GM23248 (cell line): Measurements from ENCODE around the gene KLF7. TPM values are rescaled to one million over a fixed set of nuclear protein-coding genes. Genes with fewer than 3 reads are reported as not detected.

Source experiments
- DNase-seq: peaks from one replicate; pipeline ENCODE4 v3.0.0-alpha.2; 2015
- H2AFZ ChIP-seq: fragments of 200-600 bp; sonication (generic); 2 replicates; pipeline ENCODE4 v1.6.1; 2016; ENCODE audit warnings: antibody characterized with exemption
- H3F3A ChIP-seq: fragments of 200-600 bp; sonication (generic); 2 replicates; pipeline ENCODE4 v1.6.1; 2016; ENCODE audit warnings: mild to moderate bottlenecking, antibody characterized with exemption, mixed run types; ENCODE audit not compliant: insufficient read depth
- H3K27ac ChIP-seq: fragments of 200-600 bp; sonication (generic); 2 replicates; pipeline ENCODE4 v1.5.1; 2016; ENCODE audit warnings: mild to moderate bottlenecking
- H3K27me3 ChIP-seq: fragments of 200-600 bp; sonication (generic); replicated peaks from 2 replicates; pipeline ENCODE4 v1.6.1; 2016; ENCODE audit warnings: mild to moderate bottlenecking; ENCODE audit not compliant: insufficient read depth
- H3K36me3 ChIP-seq: fragments of 200-600 bp; sonication (generic); 2 replicates; pipeline ENCODE4 v1.6.1; 2016; ENCODE audit warnings: low read depth, mild to moderate bottlenecking
- H3K4me1 ChIP-seq: fragments of 200-600 bp; sonication (generic); 2 replicates; pipeline ENCODE4 v1.6.1; 2016; ENCODE audit warnings: mild to moderate bottlenecking; ENCODE audit not compliant: insufficient read depth
- H3K4me2 ChIP-seq: fragments of 200-600 bp; sonication (generic); one replicate; pipeline ENCODE4 v1.6.1; 2016; ENCODE audit warnings: mild to moderate bottlenecking; ENCODE audit not compliant: unreplicated experiment
- H3K4me3 ChIP-seq: fragments of 200-600 bp; sonication (generic); 2 replicates; pipeline ENCODE4 v1.5.1; 2016; ENCODE audit warnings: mild to moderate bottlenecking
- H3K79me2 ChIP-seq: fragments of 200-600 bp; sonication (generic); 2 replicates; pipeline ENCODE4 v1.6.1; 2016; ENCODE audit warnings: mild to moderate bottlenecking; ENCODE audit not compliant: insufficient read depth
- H3K9ac ChIP-seq: fragments of 200-600 bp; sonication (generic); 2 replicates; pipeline ENCODE4 v1.6.1; 2016; ENCODE audit warnings: mild to moderate bottlenecking
- H3K9me2 ChIP-seq: fragments of 200-600 bp; sonication (generic); 2 replicates; pipeline ENCODE4 v1.6.1; 2016; ENCODE audit warnings: mixed run types, mild to moderate bottlenecking, moderate library complexity; ENCODE audit not compliant: insufficient read depth
- H3K9me3 ChIP-seq: fragments of 200-600 bp; sonication (generic); one replicate; pipeline ENCODE4 v1.6.1; 2017; ENCODE audit warnings: low read depth
- H4K20me1 ChIP-seq: fragments of 200-600 bp; sonication (generic); 2 replicates; pipeline ENCODE4 v1.6.0; 2016; ENCODE audit not compliant: insufficient read depth
- EZH2 ChIP-seq: fragments of 200-600 bp; sonication (generic); IDR thresholded peaks from 2 replicates; pipeline ENCODE4 v1.6.1; 2018; ENCODE audit warnings: antibody characterized with exemption, mild to moderate bottlenecking; ENCODE audit not compliant: insufficient read depth, poor library complexity, severe bottlenecking
- EZH2phosphoT487 ChIP-seq: fragments of 200-600 bp; sonication (generic); IDR thresholded peaks from 2 replicates; pipeline ENCODE4 v1.6.1; 2018; ENCODE audit warnings: antibody characterized with exemption, moderate library complexity, mild to moderate bottlenecking, low read depth; ENCODE audit not compliant: insufficient read depth
- WGBS, 2 experiments: methylation state at CpG; one replicate each; pipeline ENCODE4 v1.1.6; 2015 to 2017; ENCODE audit warnings: low lambda C conversion rate in 2 of 2, low coverage in 1 of 2; ENCODE audit errors: missing lambda C conversion rate in 2 of 2; 5-methylcytosine and 5-hydroxymethylcytosine counted together
- in situ Hi-C: fragments of 300-500 bp; cut with MboI; formaldehyde crosslinking; loops from 2 replicates; pipeline ENCODE4 v1.15.0; 2020
- polyA plus RNA-seq: library from polyadenylated mRNA; unstranded; fragments of >200 nt; fragmentation: Nextera tagmentation; extraction: Ambion mirVana; gene quantifications from 2 replicates; pipeline ENCODE4 v1.2.1, GENCODE V29; 2016
- total RNA-seq: library from RNA; depleted of rRNA; stranded (reverse); fragments of >200 nt; shearing (Covaris generic); gene quantifications from 2 replicates; pipeline ENCODE4 v1.2.3, GENCODE V29; 2014

The KLF7 gene
- total and polyA plus RNA-seq, 2 experiments from 2014 or later, result 22.5 to 39.4 TPM

- in situ Hi-C loops, result no loop called here
- H3K4me3 ChIP-seq, result no peak overlapping the region
- TF ChIP-seq EZH2 (no peak), EZH2phosphoT487 (no peak)
- H3K4me1 ChIP-seq, result no peaks in the 10 kb centered on the region
- H3K27me3 ChIP-seq, result no peaks in the 10 kb centered on the region
- no peak overlapping the region for H2AFZ ChIP-seq
- no peak overlapping the region for H3K27ac ChIP-seq
- 79 to 80% methylated on average over 5 of the region's 5 CpGs for WGBS, 2 experiments
- H3K4me2 ChIP-seq, result no peak overlapping the region
- no peak for DNase-seq
- H3K36me3 ChIP-seq, result peaks cover 71% of the 10 kb centered on the region
- peaks cover 100% of the 10 kb centered on the region for H3K79me2 ChIP-seq
- H3K9me3 ChIP-seq, result no peaks in the 10 kb centered on the region
- H3K9ac ChIP-seq, result no peak overlapping the region
- H3K9me2 ChIP-seq, result no peaks in the 10 kb centered on the region
- 0 out of 2 replicates have a peak, but pooled peaks cover 8% of the 10 kb centered on the region for H4K20me1 ChIP-seq
- H3F3A ChIP-seq, result peaks cover 53% of the 10 kb centered on the region
Measured at GRCh38 chr2:207107131-207107530, 58.6 kb downstream of the KLF7 start.

- Histone ChIP-seq H3K27me3 (no peaks in the 10 kb centered on the region), H4K20me1 (no peaks in the 10 kb centered on the region), H3K4me1 (no peaks in the 10 kb centered on the region), H3K9ac (no peak overlapping the region), H3K9me2 (no peaks in the 10 kb centered on the region), H3K9me3 (no peaks in the 10 kb centered on the region), H3K27ac (no peak overlapping the region), H3K4me2 (no peak overlapping the region), H3K36me3 (peaks cover 53% of the 10 kb centered on the region), H2AFZ (no peak overlapping the region), H3K4me3 (no peak overlapping the region), H3K79me2 (peaks cover 100% of the 10 kb centered on the region), H3F3A (peaks cover 33% of the 10 kb centered on the region)
- no peak for TF ChIP-seq EZH2
- TF ChIP-seq EZH2phosphoT487, result no peak
- in situ Hi-C loops, result no loop called here
- DNase-seq, result peak; percentile 41
- WGBS, 2 experiments, result 100% methylated on average over 2 of the region's 2 CpGs
Measured at GRCh38 chr2:207103132-207103531, 62.6 kb downstream of the KLF7 start.

- Histone ChIP-seq H3K36me3 (peaks cover 42% of the 10 kb centered on the region), H3K9me2 (no peaks in the 10 kb centered on the region), H3K4me1 (no peaks in the 10 kb centered on the region), H3F3A (peaks cover 27% of the 10 kb centered on the region), H3K27me3 (no peaks in the 10 kb centered on the region), H3K9ac (no peak overlapping the region), H3K9me3 (no peaks in the 10 kb centered on the region), H3K27ac (no peak overlapping the region), H3K79me2 (peaks cover 100% of the 10 kb centered on the region), H2AFZ (no peak overlapping the region), H4K20me1 (no peaks in the 10 kb centered on the region), H3K4me3 (no peak overlapping the region), H3K4me2 (no peak overlapping the region)
- TF ChIP-seq EZH2 (no peak), EZH2phosphoT487 (no peak)
- in situ Hi-C loops, result no loop called here
- WGBS, 2 experiments, result 100% methylated on average over 1 of the region's 1 CpG; no CpG with 5 or more reads in 1 of the 2 experiments
- DNase-seq, result no peak
Measured at GRCh38 chr2:207101984-207102383, 63.8 kb downstream of the KLF7 start.

- H3K27ac ChIP-seq, result no peak overlapping the region; the same call in 1 of the 2 replicates
- no peaks in the 10 kb centered on the region for H3K27me3 ChIP-seq
- no peak overlapping the region for H3K4me3 ChIP-seq
- H3K4me2 ChIP-seq, result no peak overlapping the region
- 68% methylated on average over 4 of the region's 4 CpGs for WGBS, 2 experiments
- no peaks in the 10 kb centered on the region for H3K9me3 ChIP-seq
- in situ Hi-C loops, result no loop called here
- peaks cover 6% of the 10 kb centered on the region for H3K36me3 ChIP-seq
- no peak overlapping the region for H3K9ac ChIP-seq
- H3K9me2 ChIP-seq, result no peaks in the 10 kb centered on the region
- no peaks in the 10 kb centered on the region for H4K20me1 ChIP-seq
- no peaks in the 10 kb centered on the region for H3K4me1 ChIP-seq
- TF ChIP-seq EZH2phosphoT487 (no peak), EZH2 (no peak)
- peaks cover 100% of the 10 kb centered on the region for H3K79me2 ChIP-seq
- H3F3A ChIP-seq, result peaks cover 11% of the 10 kb centered on the region; the same call in 1 of the 2 replicates
- DNase-seq, result no peak
- no peak overlapping the region for H2AFZ ChIP-seq
Measured at GRCh38 chr2:207097278-207097677, 68.5 kb downstream of the KLF7 start.

GRCh38 chr2:207095963-207096362, 69.8 kb downstream of the KLF7 start:
- H4K20me1 ChIP-seq, result no peaks in the 10 kb centered on the region
- WGBS, 2 experiments, result 97 to 98% methylated on average over 6 of the region's 6 CpGs
- peaks cover 15% of the 10 kb centered on the region for H3F3A ChIP-seq
- H3K79me2 ChIP-seq, result peaks cover 100% of the 10 kb centered on the region
- H3K9me3 ChIP-seq, result no peaks in the 10 kb centered on the region
- H3K27ac ChIP-seq, result no peak overlapping the region
- no peaks in the 10 kb centered on the region for H3K9me2 ChIP-seq
- H3K4me2 ChIP-seq, result no peak overlapping the region
- no peak overlapping the region for H2AFZ ChIP-seq
- no peaks in the 10 kb centered on the region for H3K27me3 ChIP-seq
- H3K36me3 ChIP-seq, result peaks cover 11% of the 10 kb centered on the region
- H3K4me3 ChIP-seq, result no peak overlapping the region
- no peaks in the 10 kb centered on the region for H3K4me1 ChIP-seq
- no peak overlapping the region for H3K9ac ChIP-seq
- TF ChIP-seq EZH2phosphoT487 (no peak), EZH2 (no peak)
- in situ Hi-C loops, result no loop called here
- DNase-seq, result no peak
